Measurements from ENCODE around the gene CHMP1B. TPM values are rescaled to one million over a fixed set of nuclear protein-coding genes. Genes with fewer than 3 reads are reported as not detected.

CHMP1B gene
- polyA plus RNA-seq, 1 experiment, result 21.2 TPM

DNA sequence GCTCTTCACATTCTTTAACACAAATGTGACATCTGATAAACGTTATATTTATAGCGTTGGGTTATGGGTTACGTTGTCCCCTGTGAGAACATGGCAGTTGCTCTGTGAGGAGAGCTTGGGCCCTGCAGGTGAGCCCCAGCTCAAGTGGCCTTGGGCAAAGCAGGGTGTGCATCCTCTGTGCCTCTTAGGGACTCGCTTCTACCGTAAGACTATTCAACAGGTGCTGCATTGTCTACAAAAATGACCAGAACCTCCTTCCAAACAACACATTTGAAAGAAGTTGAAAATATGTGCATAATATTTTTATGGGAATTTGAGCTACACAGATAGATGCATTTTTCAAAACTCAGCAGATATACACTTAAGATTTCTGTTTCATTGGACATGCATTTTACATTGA lies 16.4 kb upstream of the CHMP1B start:
- CTCF ChIA-PET, result interaction anchor here (0.6 to 1.2 kb wide), 2 partner anchors 9 to 11 kb away, joined by 4 read pairs; no protein-coding TSS in a partner anchor
- no peak for DNase-seq (ENCODE audit: low read depth)
- Histone ChIP-seq H3K36me3 (ENCODE audit: control insufficient read depth, insufficient read depth, low read length) (no peaks in the 10 kb centered on the region), H3K4me3 (ENCODE audit: low read depth, low read length) (no peak overlapping the region), H3K27me3 (ENCODE audit: control insufficient read depth, insufficient read depth, low read length) (no peaks in the 10 kb centered on the region)
- POLR2A ChIA-PET, result interaction anchor here (0.7 kb wide), 1 partner anchor 14 kb away, joined by 4 read pairs; no protein-coding TSS in a partner anchor
- TF ChIP-seq, protein P1, sequence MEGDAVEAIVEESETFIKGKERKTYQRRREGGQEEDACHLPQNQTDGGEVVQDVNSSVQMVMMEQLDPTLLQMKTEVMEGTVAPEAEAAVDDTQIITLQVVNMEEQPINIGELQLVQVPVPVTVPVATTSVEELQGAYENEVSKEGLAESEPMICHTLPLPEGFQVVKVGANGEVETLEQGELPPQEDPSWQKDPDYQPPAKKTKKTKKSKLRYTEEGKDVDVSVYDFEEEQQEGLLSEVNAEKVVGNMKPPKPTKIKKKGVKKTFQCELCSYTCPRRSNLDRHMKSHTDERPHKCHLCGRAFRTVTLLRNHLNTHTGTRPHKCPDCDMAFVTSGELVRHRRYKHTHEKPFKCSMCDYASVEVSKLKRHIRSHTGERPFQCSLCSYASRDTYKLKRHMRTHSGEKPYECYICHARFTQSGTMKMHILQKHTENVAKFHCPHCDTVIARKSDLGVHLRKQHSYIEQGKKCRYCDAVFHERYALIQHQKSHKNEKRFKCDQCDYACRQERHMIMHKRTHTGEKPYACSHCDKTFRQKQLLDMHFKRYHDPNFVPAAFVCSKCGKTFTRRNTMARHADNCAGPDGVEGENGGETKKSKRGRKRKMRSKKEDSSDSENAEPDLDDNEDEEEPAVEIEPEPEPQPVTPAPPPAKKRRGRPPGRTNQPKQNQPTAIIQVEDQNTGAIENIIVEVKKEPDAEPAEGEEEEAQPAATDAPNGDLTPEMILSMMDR (IDR thresholded peaks at IDR 0.05; ENCODE audit: insufficient read depth, low read depth, low read length), result no peak

DNA sequence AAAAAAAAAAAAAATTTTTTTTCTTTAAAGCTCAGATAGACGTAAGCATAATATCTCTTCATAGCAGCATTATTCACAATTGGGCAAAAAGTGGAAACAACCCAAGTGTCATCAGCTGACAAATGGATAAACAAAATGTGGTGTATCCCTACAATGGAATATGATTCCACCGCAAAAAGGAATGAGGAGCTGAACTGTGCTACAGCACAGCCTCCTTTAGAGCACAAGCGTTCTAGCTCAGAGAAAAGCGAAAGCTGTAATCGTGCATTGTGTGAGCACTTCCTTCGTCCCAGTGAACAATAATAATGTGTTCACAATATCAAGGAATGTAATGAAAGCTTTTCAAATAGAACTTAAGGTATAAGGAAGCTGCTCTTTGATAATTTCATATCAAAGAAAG lies 11.7 kb upstream of the CHMP1B start:
- POLR2A ChIA-PET, result no interaction called here
- H3K27me3 ChIP-seq (ENCODE audit: control insufficient read depth, insufficient read depth, low read length), result no peaks in the 10 kb centered on the region
- no peak for DNase-seq (ENCODE audit: low read depth)
- TF ChIP-seq, protein P1 (IDR thresholded peaks at IDR 0.05; ENCODE audit: insufficient read depth, low read depth, low read length), result no peak
- no peak overlapping the region for H3K4me3 ChIP-seq (ENCODE audit: low read depth, low read length)
- CTCF ChIA-PET, result interaction anchor here (1.2 kb wide), 1 partner anchor 10 kb away, joined by 5 read pairs; no protein-coding TSS in a partner anchor
- H3K36me3 ChIP-seq (ENCODE audit: control insufficient read depth, insufficient read depth, low read length), result no peaks in the 10 kb centered on the region

DNA sequence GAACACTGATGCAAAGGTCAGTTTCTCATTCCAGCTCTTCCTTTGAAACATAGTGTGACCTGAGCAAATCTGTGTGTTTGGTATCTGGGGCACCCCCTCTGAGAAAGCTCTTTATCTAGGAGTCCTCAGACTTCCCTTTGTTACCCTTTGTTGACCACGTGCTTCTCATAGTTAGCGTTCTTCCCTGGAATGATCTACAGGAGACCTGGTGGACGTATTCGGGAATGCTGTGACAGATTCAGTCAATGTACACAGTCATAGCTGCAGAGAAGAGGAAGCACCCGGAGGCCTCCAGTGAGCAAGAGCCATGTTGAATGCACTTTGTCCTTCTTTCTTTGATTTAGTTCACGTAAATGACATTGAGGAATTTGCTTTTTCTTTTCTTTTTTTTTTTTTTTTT lies 10.7 kb upstream of the CHMP1B start:
- ChIA-PET CTCF (interaction anchor here (1.1 to 1.2 kb wide), 3 partner anchors 9 to 27 kb away, joined by 3 to 5 read pairs (median 4); no protein-coding TSS in a partner anchor), POLR2A (no interaction called here)
- no peaks in the 10 kb centered on the region for H3K27me3 ChIP-seq (ENCODE audit: control insufficient read depth, insufficient read depth, low read length)
- no peak for DNase-seq (ENCODE audit: low read depth)
- no peak overlapping the region for H3K4me3 ChIP-seq (ENCODE audit: low read depth, low read length)
- H3K36me3 ChIP-seq (ENCODE audit: control insufficient read depth, insufficient read depth, low read length), result no peaks in the 10 kb centered on the region
- TF ChIP-seq, protein P1 (IDR thresholded peaks at IDR 0.05; ENCODE audit: insufficient read depth, low read depth, low read length), result no peak

DNA sequence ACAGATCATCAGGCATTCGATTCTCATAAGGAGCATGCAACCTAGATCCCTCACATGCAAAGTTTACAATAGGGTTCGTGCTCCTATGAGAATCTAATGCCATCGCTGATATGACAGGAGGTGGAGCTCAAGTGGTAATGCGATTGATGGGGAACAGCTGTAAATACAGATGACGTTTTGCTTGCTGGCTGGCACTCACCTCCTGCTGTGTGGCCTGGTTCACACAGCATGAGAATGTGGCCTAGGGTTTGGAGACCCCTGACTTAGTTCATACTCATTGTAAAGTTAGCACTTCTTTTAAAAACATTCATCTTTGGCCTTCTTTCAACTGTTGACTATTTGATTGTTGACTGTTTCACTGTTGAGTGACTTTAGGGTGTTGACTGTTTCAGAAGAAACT lies 8.7 kb upstream of the CHMP1B start:
- TF ChIP-seq, protein P1 (IDR thresholded peaks at IDR 0.05; ENCODE audit: insufficient read depth, low read depth, low read length), result no peak
- POLR2A ChIA-PET, result no interaction called here
- Histone ChIP-seq H3K36me3 (ENCODE audit: control insufficient read depth, insufficient read depth, low read length) (no peaks in the 10 kb centered on the region), H3K4me3 (ENCODE audit: low read depth, low read length) (no peak overlapping the region), H3K27me3 (ENCODE audit: control insufficient read depth, insufficient read depth, low read length) (no peaks in the 10 kb centered on the region)
- no peak for DNase-seq (ENCODE audit: low read depth)
- CTCF ChIA-PET, result no interaction called here

DNA sequence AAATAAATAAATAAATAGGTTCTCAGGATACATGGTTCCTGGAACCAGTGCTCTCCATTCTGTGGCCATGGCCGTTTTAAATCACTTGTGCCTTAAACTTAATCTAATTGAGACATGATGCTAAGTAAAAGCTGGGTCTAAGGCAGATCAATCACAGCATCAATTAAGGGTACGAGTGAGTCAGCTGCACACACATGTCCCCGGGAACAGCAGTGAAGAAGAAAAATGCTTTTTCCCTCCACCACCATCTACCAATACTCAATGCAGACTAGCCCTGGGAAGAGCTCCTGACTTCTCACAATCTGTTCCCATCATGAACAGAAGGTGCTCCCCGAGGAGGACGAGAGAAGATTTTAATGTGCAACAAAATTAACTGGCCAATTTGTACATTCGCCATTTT lies 6.8 kb upstream of the CHMP1B start:
- TF ChIP-seq, protein P1 (IDR thresholded peaks at IDR 0.05; ENCODE audit: insufficient read depth, low read depth, low read length), result no peak
- no peaks in the 10 kb centered on the region for H3K27me3 ChIP-seq (ENCODE audit: control insufficient read depth, insufficient read depth, low read length)

More for the DNA sequence above, 6.8 kb upstream of the CHMP1B start:
- no peaks in the 10 kb centered on the region for H3K36me3 ChIP-seq (ENCODE audit: control insufficient read depth, insufficient read depth, low read length)
- ChIA-PET POLR2A (no interaction called here), CTCF (no interaction called here)
- DNase-seq (ENCODE audit: low read depth), result no peak
- no peak overlapping the region for H3K4me3 ChIP-seq (ENCODE audit: low read depth, low read length)

Measured in BJ (cell line).